ENCODE data around the gene SPCS1. TPM values are rescaled to one million over a fixed set of nuclear protein-coding genes. Genes with fewer than 3 reads are reported as not detected.

Gene SPCS1
- polyA plus RNA-seq, 1 experiment = 161 TPM

GRCh38 chr3:52712291-52713212 is 6.6 kb downstream of the SPCS1 start:
- ChIA-PET CTCF (interaction anchor here (0.6 kb wide), 1 partner anchor 274 kb away, joined by 3 read pairs; no protein-coding TSS in a partner anchor), POLR2A (no interaction called here)
- Histone ChIP-seq H3K27me3 (ENCODE audit: control insufficient read depth, insufficient read depth, low read length) (no peaks in the 10 kb centered on the region), H3K4me3 (ENCODE audit: low read depth, low read length) (no peak overlapping the region), H3K9me3 (ENCODE audit: control insufficient read depth, insufficient read depth, low read length) (no peaks in the 10 kb centered on the region), H3K27ac (ENCODE audit: low read depth, low read length) (peak overlapping the region; percentile 11)
- DNase-seq (ENCODE audit: low read depth, low spot score) = no peak
- TF ChIP-seq, protein P1, sequence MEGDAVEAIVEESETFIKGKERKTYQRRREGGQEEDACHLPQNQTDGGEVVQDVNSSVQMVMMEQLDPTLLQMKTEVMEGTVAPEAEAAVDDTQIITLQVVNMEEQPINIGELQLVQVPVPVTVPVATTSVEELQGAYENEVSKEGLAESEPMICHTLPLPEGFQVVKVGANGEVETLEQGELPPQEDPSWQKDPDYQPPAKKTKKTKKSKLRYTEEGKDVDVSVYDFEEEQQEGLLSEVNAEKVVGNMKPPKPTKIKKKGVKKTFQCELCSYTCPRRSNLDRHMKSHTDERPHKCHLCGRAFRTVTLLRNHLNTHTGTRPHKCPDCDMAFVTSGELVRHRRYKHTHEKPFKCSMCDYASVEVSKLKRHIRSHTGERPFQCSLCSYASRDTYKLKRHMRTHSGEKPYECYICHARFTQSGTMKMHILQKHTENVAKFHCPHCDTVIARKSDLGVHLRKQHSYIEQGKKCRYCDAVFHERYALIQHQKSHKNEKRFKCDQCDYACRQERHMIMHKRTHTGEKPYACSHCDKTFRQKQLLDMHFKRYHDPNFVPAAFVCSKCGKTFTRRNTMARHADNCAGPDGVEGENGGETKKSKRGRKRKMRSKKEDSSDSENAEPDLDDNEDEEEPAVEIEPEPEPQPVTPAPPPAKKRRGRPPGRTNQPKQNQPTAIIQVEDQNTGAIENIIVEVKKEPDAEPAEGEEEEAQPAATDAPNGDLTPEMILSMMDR (IDR thresholded peaks at IDR 0.05; ENCODE audit: low read depth, low read length) = no peak

GRCh38 chr3:52714335-52715302 is 8.7 kb downstream of the SPCS1 start:
- Histone ChIP-seq H3K9me3 (ENCODE audit: control insufficient read depth, insufficient read depth, low read length) (no peaks in the 10 kb centered on the region; the same call in 1 of the 2 replicates), H3K27me3 (ENCODE audit: control insufficient read depth, insufficient read depth, low read length) (no peaks in the 10 kb centered on the region), H3K27ac (ENCODE audit: low read depth, low read length) (no peak overlapping the region), H3K4me3 (ENCODE audit: low read depth, low read length) (no peak overlapping the region)
- ChIA-PET POLR2A (no interaction called here), CTCF (no interaction called here)
- TF ChIP-seq, protein P1 (IDR thresholded peaks at IDR 0.05; ENCODE audit: low read depth, low read length) = no peak
- no peak for DNase-seq (ENCODE audit: low read depth, low spot score)

DNA sequence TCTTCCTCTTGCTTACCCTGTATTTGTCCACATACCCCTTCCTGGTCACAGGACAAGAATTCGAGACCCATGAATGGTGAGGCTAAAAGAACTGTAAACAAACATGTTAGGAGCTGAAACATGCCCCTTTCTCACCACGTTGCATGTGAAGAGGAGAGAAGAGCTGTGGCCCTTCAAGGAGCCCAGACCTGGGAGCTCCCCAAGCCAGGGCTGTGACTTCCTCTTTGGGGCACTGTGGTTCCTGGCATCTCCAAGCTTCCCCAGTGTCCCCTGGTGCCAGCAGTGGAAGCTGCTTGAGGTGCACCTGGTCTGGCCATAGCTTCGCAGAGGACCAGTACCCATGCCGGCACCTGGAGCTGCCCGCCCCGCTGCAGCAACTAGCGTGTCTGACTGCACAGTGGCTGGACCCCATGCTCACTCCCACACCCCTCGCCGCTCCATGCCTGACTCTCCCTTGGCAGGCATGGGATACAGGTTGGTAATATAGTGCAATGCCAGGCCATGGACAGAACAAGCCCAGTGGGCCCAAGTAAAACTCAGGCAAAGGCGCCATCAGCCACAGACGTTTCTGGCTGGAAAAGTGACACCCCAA is 9.9 kb downstream of the SPCS1 start:
- ChIA-PET CTCF (no interaction called here), POLR2A (no interaction called here)
- Histone ChIP-seq H3K9me3 (ENCODE audit: control insufficient read depth, insufficient read depth, low read length) (peaks cover 3% of the 10 kb centered on the region), H3K27ac (ENCODE audit: low read depth, low read length) (no peak overlapping the region), H3K27me3 (ENCODE audit: control insufficient read depth, insufficient read depth, low read length) (no peaks in the 10 kb centered on the region), H3K4me3 (ENCODE audit: low read depth, low read length) (no peak overlapping the region)
- TF ChIP-seq, protein P1 (IDR thresholded peaks at IDR 0.05; ENCODE audit: low read depth, low read length) = no peak
- no peak for DNase-seq (ENCODE audit: low read depth, low spot score)

DNA sequence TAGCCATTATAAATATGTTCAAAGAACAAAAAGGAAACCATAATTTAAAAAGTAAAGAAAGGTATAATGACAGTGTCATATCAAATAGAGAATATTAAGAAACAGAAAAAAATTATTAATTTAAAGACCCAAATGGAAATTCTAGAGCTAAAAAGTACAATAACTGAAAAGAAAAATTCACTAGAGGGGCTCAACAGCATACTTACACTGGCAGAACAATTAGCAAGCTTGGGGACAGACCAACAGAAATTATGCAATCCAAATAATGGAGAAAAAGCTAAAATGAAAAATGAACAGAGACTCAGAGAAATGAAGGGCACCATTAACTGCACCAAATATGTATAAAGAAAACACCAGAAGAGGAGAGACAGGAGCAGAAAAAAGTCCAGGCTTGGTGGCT is 13.7 kb downstream of the SPCS1 start:
- no peaks in the 10 kb centered on the region for H3K27me3 ChIP-seq (ENCODE audit: control insufficient read depth, insufficient read depth, low read length)
- CTCF ChIA-PET = no interaction called here
- TF ChIP-seq, protein P1 (IDR thresholded peaks at IDR 0.05; ENCODE audit: low read depth, low read length) = no peak
- POLR2A ChIA-PET = interaction anchor here (0.7 kb wide), 1 partner anchor 551 kb away, joined by 5 read pairs; no protein-coding TSS in a partner anchor
- no peak overlapping the region for H3K27ac ChIP-seq (ENCODE audit: low read depth, low read length)
- H3K9me3 ChIP-seq (ENCODE audit: control insufficient read depth, insufficient read depth, low read length) = peaks cover 3% of the 10 kb centered on the region
- no peak overlapping the region for H3K4me3 ChIP-seq (ENCODE audit: low read depth, low read length)
- DNase-seq (ENCODE audit: low read depth, low spot score) = no peak
